HG02885 (cell line): ENCODE data around the gene FOXL2NB.

ENCODE experiments used
- ATAC-seq: cut with Tn5 transposase; IDR thresholded peaks from one replicate; pipeline ENCODE4 v1.9.1; 2021; ENCODE audit warnings: mild to moderate bottlenecking; ENCODE audit not compliant: unreplicated experiment, poor library complexity

FOXL2NB gene

GRCh38 chr3:138944929-138945708 is 1.9 kb upstream of the FOXL2NB start:
- no peak for ATAC-seq

GRCh38 chr3:138945709-138946662 is 1.0 kb upstream of the FOXL2NB start:
- no peak for ATAC-seq

GRCh38 chr3:138947495-138948121 is 591 bp downstream of the FOXL2NB start:
- no peak for ATAC-seq

GRCh38 chr3:138948371-138949001 is 1.5 kb downstream of the FOXL2NB start:
- no peak for ATAC-seq

- ATAC-seq = no peak
These were observed 2.0 kb downstream of the FOXL2NB start for GRCh38 chr3:138949002-138949418.

- ATAC-seq = no peak
These were observed 2.5 kb downstream of the FOXL2NB start for GRCh38 chr3:138949445-138950005.

GRCh38 chr3:138950006-138950644 is 3.1 kb downstream of the FOXL2NB start:
- no peak for ATAC-seq

- no peak for ATAC-seq
These were observed 3.7 kb downstream of the FOXL2NB start for GRCh38 chr3:138950701-138951100.

- ATAC-seq = no peak
These were observed 13.4 kb downstream of the FOXL2NB start for GRCh38 chr3:138960417-138960852.

GRCh38 chr3:138962854-138963560 is 16.0 kb downstream of the FOXL2NB start:
- no peak for ATAC-seq

GRCh38 chr3:138964264-138964663 is 17.2 kb downstream of the FOXL2NB start:
- ATAC-seq = no peak

GRCh38 chr3:138964923-138965322 is 17.9 kb downstream of the FOXL2NB start:
- no peak for ATAC-seq

GRCh38 chr3:138971766-138972320 is 24.8 kb downstream of the FOXL2NB start:
- ATAC-seq = no peak

GRCh38 chr3:138972941-138973340 is 25.9 kb downstream of the FOXL2NB start:
- no peak for ATAC-seq

- ATAC-seq = no peak
These were observed 27.4 kb downstream of the FOXL2NB start for GRCh38 chr3:138974462-138974861.

GRCh38 chr3:138975351-138975750 is 28.3 kb downstream of the FOXL2NB start:
- no peak for ATAC-seq

GRCh38 chr3:138976047-138976446 is 29.0 kb downstream of the FOXL2NB start:
- no peak for ATAC-seq

- no peak for ATAC-seq
These were observed 37.8 kb downstream of the FOXL2NB start for GRCh38 chr3:138984816-138985215.

- no peak for ATAC-seq
These were observed 38.9 kb downstream of the FOXL2NB start for GRCh38 chr3:138985932-138986331.
